K562 (cell line): Measurements from ENCODE around the gene LUC7L. TPM values are rescaled to one million over a fixed set of nuclear protein-coding genes. Genes with fewer than 3 reads are reported as not detected.

ENCODE experiments used
- CCNT2 ChIP-seq: IDR thresholded peaks from 2 replicates; pipeline ENCODE4 v1.6.1; 2011; ENCODE audit warnings: borderline replicate concordance, low read depth, mild to moderate bottlenecking, moderate library complexity, mixed read lengths, low read length; ENCODE audit not compliant: insufficient read length; ENCODE audit errors: extremely low read depth
- CREB5 ChIP-seq: fragments of 250-450 bp; sonication (Bioruptor Pico); IDR thresholded peaks from 2 replicates; pipeline ENCODE4 v1.5.0; 2020; ENCODE audit warnings: mild to moderate bottlenecking
- E2F1 ChIP-seq: sonication (generic); formaldehyde crosslinking; IDR thresholded peaks from 2 replicates; pipeline ENCODE4 v1.8.1; 2023; ENCODE audit warnings: mild to moderate bottlenecking, missing genetic modification reagents, moderate library complexity
- ELF1 ChIP-seq: fragments of 200-800 bp; sonication (Bioruptor generic); IDR thresholded peaks from 2 replicates; pipeline ENCODE4 v1.6.1; 2016; ENCODE audit warnings: missing genetic modification characterization, missing compliant biosample characterization
- HDAC2 ChIP-seq: fragments of 450-650 bp; IDR thresholded peaks from 2 replicates; pipeline ENCODE4 v1.6.1; 2016; ENCODE audit warnings: mild to moderate bottlenecking
- HNRNPLL ChIP-seq: fragments of 200-400 bp; formaldehyde crosslinking; IDR thresholded peaks from 2 replicates; pipeline ENCODE4 v1.6.1; 2017; ENCODE audit warnings: low read length, low read depth, mild to moderate bottlenecking; ENCODE audit not compliant: poor library complexity, severe bottlenecking
- IRF9 ChIP-seq: fragments of 450-650 bp; IDR thresholded peaks from 2 replicates; pipeline ENCODE4 v1.6.1; 2016; ENCODE audit warnings: missing biosample characterization, missing genetic modification characterization
- MAFG ChIP-seq: fragments of 450-650 bp; conservative IDR thresholded peaks from 2 replicates; pipeline ENCODE4 v1.6.1; 2016; ENCODE audit warnings: missing genetic modification characterization, missing compliant biosample characterization
- MED1 ChIP-seq: sonication (generic); formaldehyde crosslinking; IDR thresholded peaks from 2 replicates; pipeline ENCODE4 v1.8.1; 2023; ENCODE audit warnings: missing genetic modification reagents, borderline replicate concordance
- MNT ChIP-seq, 2 experiments: fragments of 450-650 bp; conservative IDR thresholded peaks; 2 replicates each; pipeline ENCODE4 v1.6.1; 2017; ENCODE audit warnings: mild to moderate bottlenecking in 2 of 2, moderate library complexity in 2 of 2
- MTA2 ChIP-seq: fragments of 450-650 bp; IDR thresholded peaks from 2 replicates; pipeline ENCODE4 v1.6.1; 2016; ENCODE audit warnings: low read depth
- NCOA2 ChIP-seq, 2 experiments: fragments of 450-650 bp; IDR thresholded peaks; 2 replicates each; pipeline ENCODE4 v1.6.1; 2018; ENCODE audit warnings: mild to moderate bottlenecking in 2 of 2, moderate library complexity in 1 of 2; ENCODE audit not compliant: partially characterized antibody in 2 of 2
- NFATC3 ChIP-seq: fragments of 450-650 bp; IDR thresholded peaks from 2 replicates; pipeline ENCODE4 v1.6.1; 2017; ENCODE audit warnings: mild to moderate bottlenecking
- NR0B1 ChIP-seq: fragments of 450-650 bp; IDR thresholded peaks from one replicate; pipeline ENCODE4 v1.6.1; 2018; ENCODE audit warnings: mild to moderate bottlenecking, moderate library complexity; ENCODE audit not compliant: partially characterized antibody
- POLR2A ChIP-seq: fragments of 450-650 bp; conservative IDR thresholded peaks from 2 replicates; pipeline ENCODE4 v1.6.1; 2016
- POLR2B ChIP-seq: fragments of 450-650 bp; IDR thresholded peaks from 2 replicates; pipeline ENCODE4 v1.6.1; 2018; ENCODE audit warnings: low read depth; ENCODE audit not compliant: partially characterized antibody
- PPARD ChIP-seq: fragments of 250-450 bp; sonication (Bioruptor Pico); IDR thresholded peaks from 2 replicates; pipeline ENCODE4 v1.8.0; 2022; ENCODE audit warnings: inconsistent platforms, mild to moderate bottlenecking, moderate library complexity
- SMARCA5 ChIP-seq: fragments of 450-650 bp; IDR thresholded peaks from 2 replicates; pipeline ENCODE4 v1.6.1; 2016
- SOX6 ChIP-seq: fragments of 450-650 bp; IDR thresholded peaks from 2 replicates; pipeline ENCODE4 v1.6.1; 2014; ENCODE audit warnings: mild to moderate bottlenecking
- TAF9B ChIP-seq: fragments of 450-650 bp; IDR thresholded peaks from 2 replicates; pipeline ENCODE4 v1.6.1; 2018; ENCODE audit warnings: mild to moderate bottlenecking; ENCODE audit not compliant: partially characterized antibody
- TGIF2 ChIP-seq: sonication (generic); formaldehyde crosslinking; IDR thresholded peaks from 2 replicates; pipeline ENCODE4 v1.8.1; 2022; ENCODE audit warnings: mild to moderate bottlenecking, missing genetic modification reagents, moderate library complexity
- ZNF395 ChIP-seq: fragments of 200-800 bp; sonication (Bioruptor generic); IDR thresholded peaks from 2 replicates; pipeline ENCODE4 v1.6.1; 2017; ENCODE audit warnings: missing genetic modification characterization, missing compliant biosample characterization
- ZNF77 ChIP-seq: fragments of 250-450 bp; sonication (Bioruptor Pico); IDR thresholded peaks from 2 replicates; pipeline ENCODE4 v1.5.0; 2020
- polyA plus RNA-seq, 8 experiments: library from polyadenylated mRNA; depleted of rRNA in 4 of 8; stranded (reverse) in 5 of 8; unstranded in 3 of 8; fragments of >200 nt; fragmentation: Nextera tagmentation in 2 of 8; fragmentation: Illumina TruSeq in 1 of 8; extraction: Ambion mirVana in 2 of 8; extraction: Trizol in 1 of 8; gene quantifications; 2 replicates each; pipeline versions ENCODE4 v1.2.1 to v1.2.3, GENCODE V29; 2011 to 2014; ENCODE audit warnings: inconsistent platforms in 1 of 8, missing spikeins in 1 of 8
- total RNA-seq, 7 experiments: library from RNA; depleted of rRNA in 6 of 7; stranded (reverse); fragments of >200 nt in 6 of 7; fragmentation: Illumina TruSeq in 2 of 7; extraction: Trizol in 2 of 7; gene quantifications; 2 replicates each; pipeline versions ENCODE4 v1.2.1 to v1.2.3, GENCODE V29; 2011 to 2021; ENCODE audit warnings: low replicate concordance in 1 of 7

Gene LUC7L
- total and polyA plus RNA-seq, 9 of the 15 experiments (the other 6 are each of a cell fraction or from before 2014, with no cell fraction given) = 1.7 to 93.3 (median 59.5) TPM

- peak; percentile 74 for TF ChIP-seq CCNT2
- TF ChIP-seq SOX6 = peak; percentile 79
- TF ChIP-seq TAF9B = no peak
- TF ChIP-seq ELF1 (tag) = peak; percentile 26; the same call in 1 of the 2 replicates
- no peak for TF ChIP-seq PPARD (CRISPR knock-in tag)
- no peak for TF ChIP-seq POLR2A
- peak; percentile 89 for TF ChIP-seq MTA2
- TF ChIP-seq ZNF77 (CRISPR knock-in tag) = no peak
- TF ChIP-seq TGIF2 = no peak
- no peak for TF ChIP-seq NFATC3
- TF ChIP-seq NCOA2 (IDR thresholded peaks at IDR 0.05; ENCODE audit: partially characterized antibody in 2 of 2) = no peak
- no peak for TF ChIP-seq CREB5 (CRISPR knock-in tag)
- peak in 1 of 2 experiments; percentile 47; a peak in 1 of 4 replicates for TF ChIP-seq MNT (conservative IDR thresholded peaks at IDR 0.05)
- TF ChIP-seq NR0B1 = no peak
- TF ChIP-seq MAFG (tag) = no peak
- TF ChIP-seq E2F1 = no peak
- no peak for TF ChIP-seq HNRNPLL
- TF ChIP-seq POLR2B = no peak
- TF ChIP-seq ZNF395 (CRISPR knock-in tag) = peak; percentile 69; the same call in 1 of the 2 replicates
- TF ChIP-seq IRF9 (tag) = no peak
- TF ChIP-seq SMARCA5 = no peak
- TF ChIP-seq HDAC2 = 0 out of 2 replicates have a peak, but pooled peaks have one; percentile 55
- TF ChIP-seq MED1 (CRISPR knock-in tag) = no peak
These were observed 86.2 kb downstream of the LUC7L start (continued) for GRCh38 chr16:143047-143446.
